WTC11 (cell line): ENCODE measurements around the gene KRTAP2-1. TPM values are rescaled to one million over a fixed set of nuclear protein-coding genes. Genes with fewer than 3 reads are reported as not detected.
"Not testable (repeated sequence)": the region's sequence is repeated elsewhere in the genome, so short reads cannot be mapped to it uniquely, and the experiment has no call there.

Source experiments
- ATAC-seq: fragments of 200-7000 bp; cut with Tn5 transposase; 2 replicates; pipeline ENCODE4 v1.10.0; 2021; ENCODE audit warnings: mild to moderate bottlenecking, moderate library complexity
- CTCF ChIA-PET: fragments of 300-600 bp; sonication (Branson Sonifier 250); formaldehyde crosslinking; loops from one replicate; lab custom pipeline; 2021; ENCODE audit warnings: antibody characterized with exemption; lab: Charles Lee
- POLR2A ChIA-PET: fragments of 350-600 bp; sonication (Branson Sonifier 250); formaldehyde crosslinking; loops from one replicate; lab custom pipeline; 2021; ENCODE audit warnings: antibody characterized with exemption; lab: Charles Lee
- DNase-seq: peaks from one replicate; pipeline ENCODE4 v3.0.0; 2021; ENCODE audit warnings: low spot score
- H3K27ac Mint-ChIP-seq: 2 replicates; pipeline ENCODE4 v1.8.0; 2021; ENCODE audit warnings: mixed read lengths
- H3K27me3 Mint-ChIP-seq: 2 replicates; pipeline ENCODE4 v1.8.0; 2021; ENCODE audit warnings: low read depth, mild to moderate bottlenecking, moderate library complexity, mixed read lengths
- H3K36me3 Mint-ChIP-seq: 2 replicates; pipeline ENCODE4 v1.8.0; 2021; ENCODE audit warnings: mixed read lengths
- H3K4me1 Mint-ChIP-seq: 2 replicates; pipeline ENCODE4 v1.8.0; 2022; ENCODE audit warnings: mixed read lengths
- H3K4me3 Mint-ChIP-seq: 2 replicates; pipeline ENCODE4 v1.8.0; 2021; ENCODE audit warnings: mild to moderate bottlenecking, moderate library complexity, mixed read lengths
- H3K9me3 Mint-ChIP-seq: 2 replicates; pipeline ENCODE4 v1.8.0; 2021; ENCODE audit warnings: mixed read lengths
- ATF1 ChIP-seq: sonication (generic); formaldehyde crosslinking; IDR thresholded peaks from 2 replicates; pipeline ENCODE4 v1.8.1; 2023; ENCODE audit warnings: mild to moderate bottlenecking, moderate library complexity, missing genetic modification reagents
- ATF6 ChIP-seq: sonication (generic); formaldehyde crosslinking; IDR thresholded peaks from 2 replicates; pipeline ENCODE4 v1.8.1; 2023; ENCODE audit warnings: mild to moderate bottlenecking, missing genetic modification reagents
- E2F5 ChIP-seq: sonication (generic); formaldehyde crosslinking; IDR thresholded peaks from 2 replicates; pipeline ENCODE4 v1.8.1; 2022; ENCODE audit warnings: mild to moderate bottlenecking, moderate library complexity, missing genetic modification reagents
- ELF4 ChIP-seq: sonication (generic); formaldehyde crosslinking; IDR thresholded peaks from 2 replicates; pipeline ENCODE4 v1.8.1; 2022; ENCODE audit warnings: low read depth, mild to moderate bottlenecking, moderate library complexity, missing genetic modification reagents
- GABPB1 ChIP-seq: sonication (generic); formaldehyde crosslinking; IDR thresholded peaks from 2 replicates; pipeline ENCODE4 v1.8.1; 2023; ENCODE audit warnings: mild to moderate bottlenecking, missing genetic modification reagents
- IRF1 ChIP-seq: sonication (generic); formaldehyde crosslinking; IDR thresholded peaks from 2 replicates; pipeline ENCODE4 v1.8.0; 2023; ENCODE audit warnings: missing genetic modification reagents
- JAZF1 ChIP-seq: fragments of 250-450 bp; sonication (Bioruptor Pico); IDR thresholded peaks from 2 replicates; pipeline ENCODE4 v1.9.0; 2021; ENCODE audit warnings: moderate library complexity, mild to moderate bottlenecking, inconsistent platforms
- NFATC4 ChIP-seq: fragments of 250-450 bp; sonication (Bioruptor Pico); IDR thresholded peaks from 2 replicates; pipeline ENCODE4 v1.9.0; 2021; ENCODE audit warnings: mild to moderate bottlenecking
- OVOL2 ChIP-seq: fragments of 250-450 bp; sonication (Bioruptor Pico); IDR thresholded peaks from 2 replicates; pipeline ENCODE4 v1.9.0; 2021; ENCODE audit warnings: mild to moderate bottlenecking, borderline replicate concordance
- SOX15 ChIP-seq: fragments of 250-450 bp; sonication (Bioruptor Pico); IDR thresholded peaks from 2 replicates; pipeline ENCODE4 v1.9.0; 2021; ENCODE audit warnings: mild to moderate bottlenecking
- ZNF416 ChIP-seq: fragments of 250-450 bp; sonication (Bioruptor Pico); IDR thresholded peaks from 2 replicates; pipeline ENCODE4 v1.9.0; 2021; ENCODE audit warnings: mild to moderate bottlenecking, inconsistent platforms
- ZNF512 ChIP-seq: sonication (generic); formaldehyde crosslinking; IDR thresholded peaks from 2 replicates; pipeline ENCODE4 v1.8.1; 2022; ENCODE audit warnings: missing genetic modification reagents, borderline replicate concordance
- total RNA-seq: library from RNA; stranded (reverse); gene quantifications from 3 replicates; pipeline ENCODE4 v1.2.3, GENCODE V29; 2021
- TF ChIP-seq, protein P1 (sequence below): sonication (generic); formaldehyde crosslinking; IDR thresholded peaks from 2 replicates; pipeline ENCODE4 v1.8.1; 2023; ENCODE audit warnings: mild to moderate bottlenecking, missing genetic modification reagents
- TF ChIP-seq, protein P2 (sequence below): fragments of 250-450 bp; sonication (Bioruptor Pico); IDR thresholded peaks from 2 replicates; pipeline ENCODE4 v1.9.0; 2021; ENCODE audit warnings: moderate library complexity, mild to moderate bottlenecking, inconsistent platforms, borderline replicate concordance
- TF ChIP-seq, protein P3 (sequence below): sonication (generic); formaldehyde crosslinking; IDR thresholded peaks from 2 replicates; pipeline ENCODE4 v1.8.1; 2022; ENCODE audit warnings: low read depth, mild to moderate bottlenecking, moderate library complexity, missing genetic modification reagents, borderline replicate concordance
- TF ChIP-seq, protein P4 (sequence below): sonication (generic); formaldehyde crosslinking; IDR thresholded peaks from 2 replicates; pipeline ENCODE4 v1.8.0; 2023; ENCODE audit warnings: mild to moderate bottlenecking, missing genetic modification reagents
- TF ChIP-seq, protein P5 (sequence below): sonication (generic); formaldehyde crosslinking; conservative IDR thresholded peaks from 2 replicates; pipeline ENCODE4 v1.8.1; 2022; ENCODE audit warnings: mild to moderate bottlenecking, missing genetic modification reagents

Gene KRTAP2-1
- total RNA-seq, 1 experiment from 2014 or later: not detected

- TF ChIP-seq, protein P1, sequence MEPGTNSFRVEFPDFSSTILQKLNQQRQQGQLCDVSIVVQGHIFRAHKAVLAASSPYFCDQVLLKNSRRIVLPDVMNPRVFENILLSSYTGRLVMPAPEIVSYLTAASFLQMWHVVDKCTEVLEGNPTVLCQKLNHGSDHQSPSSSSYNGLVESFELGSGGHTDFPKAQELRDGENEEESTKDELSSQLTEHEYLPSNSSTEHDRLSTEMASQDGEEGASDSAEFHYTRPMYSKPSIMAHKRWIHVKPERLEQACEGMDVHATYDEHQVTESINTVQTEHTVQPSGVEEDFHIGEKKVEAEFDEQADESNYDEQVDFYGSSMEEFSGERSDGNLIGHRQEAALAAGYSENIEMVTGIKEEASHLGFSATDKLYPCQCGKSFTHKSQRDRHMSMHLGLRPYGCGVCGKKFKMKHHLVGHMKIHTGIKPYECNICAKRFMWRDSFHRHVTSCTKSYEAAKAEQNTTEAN (CRISPR knock-in tag): no peak
- no peak for TF ChIP-seq ATF6 (CRISPR knock-in tag)
- no peak for TF ChIP-seq JAZF1 (CRISPR knock-in tag)
- TF ChIP-seq ZNF416: no peak
- TF ChIP-seq OVOL2 (CRISPR knock-in tag): no peak
- no peak for TF ChIP-seq ELF4 (CRISPR knock-in tag)
Observed at GRCh38 chr17:41002814-41003213, 44.3 kb downstream of the KRTAP2-1 start (continued).

- H3K9me3 Mint-ChIP-seq: 0 out of 2 replicates have a peak, but pooled peaks cover 7% of the 10 kb centered on the region
- CTCF ChIA-PET: no interaction called here
- no peaks in the 10 kb centered on the region for H3K4me1 Mint-ChIP-seq
- no peaks in the 10 kb centered on the region for H3K36me3 Mint-ChIP-seq
- H3K27me3 Mint-ChIP-seq: no peaks in the 10 kb centered on the region
- TF ChIP-seq, protein P2, sequence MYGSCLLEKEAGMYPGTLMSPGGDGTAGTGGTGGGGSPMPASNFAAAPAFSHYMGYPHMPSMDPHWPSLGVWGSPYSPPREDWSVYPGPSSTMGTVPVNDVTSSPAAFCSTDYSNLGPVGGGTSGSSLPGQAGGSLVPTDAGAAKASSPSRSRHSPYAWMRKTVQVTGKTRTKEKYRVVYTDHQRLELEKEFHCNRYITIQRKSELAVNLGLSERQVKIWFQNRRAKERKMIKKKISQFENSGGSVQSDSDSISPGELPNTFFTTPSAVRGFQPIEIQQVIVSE (CRISPR knock-in tag): no peak
- TF ChIP-seq, protein P3, sequence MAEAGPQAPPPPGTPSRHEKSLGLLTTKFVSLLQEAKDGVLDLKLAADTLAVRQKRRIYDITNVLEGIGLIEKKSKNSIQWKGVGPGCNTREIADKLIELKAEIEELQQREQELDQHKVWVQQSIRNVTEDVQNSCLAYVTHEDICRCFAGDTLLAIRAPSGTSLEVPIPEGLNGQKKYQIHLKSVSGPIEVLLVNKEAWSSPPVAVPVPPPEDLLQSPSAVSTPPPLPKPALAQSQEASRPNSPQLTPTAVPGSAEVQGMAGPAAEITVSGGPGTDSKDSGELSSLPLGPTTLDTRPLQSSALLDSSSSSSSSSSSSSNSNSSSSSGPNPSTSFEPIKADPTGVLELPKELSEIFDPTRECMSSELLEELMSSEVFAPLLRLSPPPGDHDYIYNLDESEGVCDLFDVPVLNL (CRISPR knock-in tag): no peak
- no peak overlapping the region for H3K27ac Mint-ChIP-seq
- POLR2A ChIA-PET: no interaction called here
- no peak for DNase-seq
- no peak overlapping the region for H3K4me3 Mint-ChIP-seq
- no peak for ATAC-seq
Observed at GRCh38 chr17:41001795-41002194, 45.3 kb downstream of the KRTAP2-1 start.

GRCh38 chr17:40999563-40999962 lies 47.6 kb downstream of the KRTAP2-1 start, which contains the start of gene KRTAP3-2:
KRTAP3-2 (minus strand) TSS chr17:40999906; CDS start chr17:40999853, 53 bp downstream.
- CTCF ChIA-PET, DNase-seq, ATAC-seq, H3K36me3 Mint-ChIP-seq, POLR2A ChIA-PET, H3K4me1 Mint-ChIP-seq, H3K9me3 Mint-ChIP-seq, H3K4me3 Mint-ChIP-seq, H3K27me3 Mint-ChIP-seq, H3K27ac Mint-ChIP-seq: not testable (repeated sequence)

GRCh38 chr17:40997361-40997760 lies 49.8 kb downstream of the KRTAP2-1 start:
- CTCF ChIA-PET: no interaction called here
- Mint-ChIP-seq H3K9me3 (no peaks in the 10 kb centered on the region), H3K27ac (no peak overlapping the region), H3K4me1 (peaks cover 7% of the 10 kb centered on the region; the same call in 1 of the 2 replicates), H3K27me3 (no peaks in the 10 kb centered on the region), H3K4me3 (no peak overlapping the region), H3K36me3 (no peaks in the 10 kb centered on the region)
- TF ChIP-seq IRF1 (no peak), NFATC4 (CRISPR knock-in tag) (no peak), ATF1 (CRISPR knock-in tag) (no peak), ZNF512 (CRISPR knock-in tag) (no peak), SOX15 (CRISPR knock-in tag) (no peak), E2F5 (CRISPR knock-in tag) (no peak), GABPB1 (CRISPR knock-in tag) (no peak)
- TF ChIP-seq, protein P4, sequence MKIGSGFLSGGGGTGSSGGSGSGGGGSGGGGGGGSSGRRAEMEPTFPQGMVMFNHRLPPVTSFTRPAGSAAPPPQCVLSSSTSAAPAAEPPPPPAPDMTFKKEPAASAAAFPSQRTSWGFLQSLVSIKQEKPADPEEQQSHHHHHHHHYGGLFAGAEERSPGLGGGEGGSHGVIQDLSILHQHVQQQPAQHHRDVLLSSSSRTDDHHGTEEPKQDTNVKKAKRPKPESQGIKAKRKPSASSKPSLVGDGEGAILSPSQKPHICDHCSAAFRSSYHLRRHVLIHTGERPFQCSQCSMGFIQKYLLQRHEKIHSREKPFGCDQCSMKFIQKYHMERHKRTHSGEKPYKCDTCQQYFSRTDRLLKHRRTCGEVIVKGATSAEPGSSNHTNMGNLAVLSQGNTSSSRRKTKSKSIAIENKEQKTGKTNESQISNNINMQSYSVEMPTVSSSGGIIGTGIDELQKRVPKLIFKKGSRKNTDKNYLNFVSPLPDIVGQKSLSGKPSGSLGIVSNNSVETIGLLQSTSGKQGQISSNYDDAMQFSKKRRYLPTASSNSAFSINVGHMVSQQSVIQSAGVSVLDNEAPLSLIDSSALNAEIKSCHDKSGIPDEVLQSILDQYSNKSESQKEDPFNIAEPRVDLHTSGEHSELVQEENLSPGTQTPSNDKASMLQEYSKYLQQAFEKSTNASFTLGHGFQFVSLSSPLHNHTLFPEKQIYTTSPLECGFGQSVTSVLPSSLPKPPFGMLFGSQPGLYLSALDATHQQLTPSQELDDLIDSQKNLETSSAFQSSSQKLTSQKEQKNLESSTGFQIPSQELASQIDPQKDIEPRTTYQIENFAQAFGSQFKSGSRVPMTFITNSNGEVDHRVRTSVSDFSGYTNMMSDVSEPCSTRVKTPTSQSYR (CRISPR knock-in tag): no peak
- TF ChIP-seq, protein P5, sequence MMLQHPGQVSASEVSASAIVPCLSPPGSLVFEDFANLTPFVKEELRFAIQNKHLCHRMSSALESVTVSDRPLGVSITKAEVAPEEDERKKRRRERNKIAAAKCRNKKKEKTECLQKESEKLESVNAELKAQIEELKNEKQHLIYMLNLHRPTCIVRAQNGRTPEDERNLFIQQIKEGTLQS (CRISPR knock-in tag): no peak
- DNase-seq (no peak), ATAC-seq (no peak)
- POLR2A ChIA-PET: no interaction called here
